ENCODE data around the gene CAAP1.
"Not testable (repeated sequence)": the region's sequence is repeated elsewhere in the genome, so short reads cannot be mapped to it uniquely, and the experiment has no call there.

DNA sequence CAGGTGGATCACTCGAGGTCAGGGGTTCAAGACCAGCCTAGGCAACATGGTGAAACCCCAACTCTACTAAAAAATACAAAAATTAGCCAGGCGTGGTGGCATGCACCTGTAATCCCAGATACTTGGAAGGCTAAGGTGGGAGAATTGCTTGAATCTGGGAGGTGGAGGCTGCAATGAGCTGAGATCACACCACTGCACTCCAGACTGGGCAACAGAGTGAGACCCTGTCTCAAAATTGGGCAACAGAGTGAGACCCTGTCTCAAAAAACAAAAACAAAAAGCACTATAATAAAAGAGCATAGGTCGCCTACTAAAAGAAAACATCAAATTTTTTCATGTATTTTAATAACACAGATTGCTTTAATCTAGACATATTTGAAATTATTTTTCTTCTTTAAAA is 17.4 kb downstream of the CAAP1 start:
- not testable (repeated sequence) for TF ChIP-seq GABPA (IDR thresholded peaks at IDR 0.05; ENCODE audit: low read depth); CTCF (IDR thresholded peaks at IDR 0.05); GATA2 (CRISPR knock-in tag; IDR thresholded peaks at IDR 0.05); POLR2AphosphoS5 (IDR thresholded peaks at IDR 0.05; ENCODE audit: low read depth, low read length); MAX (IDR thresholded peaks at IDR 0.05; ENCODE audit: low read depth)
- TF ChIP-seq, protein P1, sequence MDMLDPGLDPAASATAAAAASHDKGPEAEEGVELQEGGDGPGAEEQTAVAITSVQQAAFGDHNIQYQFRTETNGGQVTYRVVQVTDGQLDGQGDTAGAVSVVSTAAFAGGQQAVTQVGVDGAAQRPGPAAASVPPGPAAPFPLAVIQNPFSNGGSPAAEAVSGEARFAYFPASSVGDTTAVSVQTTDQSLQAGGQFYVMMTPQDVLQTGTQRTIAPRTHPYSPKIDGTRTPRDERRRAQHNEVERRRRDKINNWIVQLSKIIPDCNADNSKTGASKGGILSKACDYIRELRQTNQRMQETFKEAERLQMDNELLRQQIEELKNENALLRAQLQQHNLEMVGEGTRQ (IDR thresholded peaks at IDR 0.05; ENCODE audit: borderline replicate concordance, low read depth, low read length): not testable (repeated sequence)
